H1 (cell line): ENCODE measurements around the gene RHBDD2.

Source experiments
- ASH2L ChIP-seq: fragments of 200-600, 300-600 bp; sonication (generic); IDR thresholded peaks from one replicate; pipeline ENCODE4 v1.7.1; 2017; ENCODE audit warnings: low read length
- CTCF ChIP-seq, 3 experiments: IDR thresholded peaks; 1 replicate in 2 of 3; 2 replicates in 1 of 3; pipeline versions ENCODE4 v1.5.1 to v1.6.1; 2011; ENCODE audit warnings: low read length in 3 of 3, mild to moderate bottlenecking in 3 of 3, inconsistent platforms in 2 of 3, low read depth in 1 of 3, moderate library complexity in 1 of 3; ENCODE audit not compliant: insufficient read depth in 1 of 3; ENCODE audit errors: control extremely low read depth in 1 of 3
- GABPA ChIP-seq: IDR thresholded peaks from 2 replicates; pipeline ENCODE4 v1.6.1; 2011; ENCODE audit warnings: mild to moderate bottlenecking, low read length, moderate library complexity, borderline replicate concordance; ENCODE audit not compliant: insufficient read depth

- TF ChIP-seq ASH2L, result no peak
- no peak for TF ChIP-seq GABPA
- TF ChIP-seq CTCF (IDR thresholded peaks at IDR 0.05; ENCODE audit: control extremely low read depth in 1 of 3, insufficient read depth in 1 of 3, low read depth in 1 of 3, low read length in 3 of 3), result no peak
Measured at GRCh38 chr7:75909521-75910132, 30.8 kb downstream of the RHBDD2 start.
